ENCODE results near the gene MTHFD1.
"Not testable (repeated sequence)": the region's sequence is repeated elsewhere in the genome, so short reads cannot be mapped to it uniquely, and the experiment has no call there.

Gene MTHFD1

GRCh38 chr14:64387232-64387781 is 846 bp upstream of the MTHFD1 start:
- 4 to 6% methylated on average over 27 of the region's 28 CpGs for WGBS, 2 experiments (ENCODE audit: insufficient coverage in 2 of 2)
- peak overlapping the region; percentile 89 for H3K27ac ChIP-seq (ENCODE audit: low read depth, low read length, severe bottlenecking)

DNA sequence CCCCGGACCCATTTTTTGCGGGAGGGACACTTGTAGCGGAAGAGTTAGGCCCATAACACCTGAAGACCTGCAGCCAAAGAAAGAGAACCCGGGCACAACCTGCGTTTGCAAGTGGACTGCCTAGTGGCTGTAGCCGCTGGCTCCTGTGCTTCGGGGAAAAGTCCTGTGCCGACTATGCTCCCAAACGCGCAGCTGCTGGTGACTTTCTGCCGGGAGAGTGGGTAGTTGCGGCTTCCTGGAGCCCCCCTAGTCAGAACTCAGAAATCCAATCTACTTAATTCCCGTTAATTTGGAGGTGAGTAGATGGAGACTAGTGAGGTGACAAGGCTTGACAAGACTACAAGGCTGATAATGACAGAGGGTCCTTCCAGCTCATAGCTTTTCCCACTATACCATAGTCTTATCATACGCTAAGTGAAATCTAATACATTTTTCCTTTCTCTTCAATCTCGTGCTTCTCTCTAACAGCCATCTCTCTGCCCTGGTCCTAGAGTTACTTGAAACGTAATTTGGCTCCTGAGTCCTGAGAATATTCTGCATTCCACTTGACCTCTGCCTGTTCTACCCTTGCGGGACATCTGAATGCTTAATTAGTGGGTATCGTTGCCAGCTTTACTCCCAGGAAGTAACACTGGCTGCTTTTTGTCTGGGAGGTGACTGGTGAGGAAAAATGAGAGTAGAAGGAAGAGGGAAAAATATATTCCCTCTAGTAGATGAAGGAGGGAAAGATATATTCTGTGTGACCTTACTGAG is 556 bp downstream of the MTHFD1 start:
- peaks cover 7% of the 10 kb centered on the region for H3K4me1 ChIP-seq (ENCODE audit: control insufficient read depth, insufficient read depth, low read length, poor library complexity, severe bottlenecking)
- peak overlapping the region; percentile 79 for H3K4me3 ChIP-seq (ENCODE audit: extremely low read depth, insufficient read depth, low read length, poor library complexity, severe bottlenecking)
- peaks cover 23% of the 10 kb centered on the region for H3K36me3 ChIP-seq (ENCODE audit: control insufficient read depth, insufficient read depth, low read length)
- H3K27ac ChIP-seq (ENCODE audit: low read depth, low read length, severe bottlenecking): peak overlapping the region; percentile 12
- WGBS, 2 experiments (ENCODE audit: insufficient coverage in 2 of 2): 0 to 3% methylated on average over 9 to 11 of the region's 18 CpGs
- no peaks in the 10 kb centered on the region for H3K9me3 ChIP-seq (ENCODE audit: control insufficient read depth, low read length)

More at GRCh38 chr14:64387232-64387781, 846 bp upstream of the MTHFD1 start:
- Histone ChIP-seq H3K9me3 (ENCODE audit: control insufficient read depth, low read length) (no peaks in the 10 kb centered on the region), H3K4me3 (ENCODE audit: extremely low read depth, insufficient read depth, low read length, poor library complexity, severe bottlenecking) (peak overlapping the region; percentile 79), H3K4me1 (ENCODE audit: control insufficient read depth, insufficient read depth, low read length, poor library complexity, severe bottlenecking) (peaks cover 3% of the 10 kb centered on the region), H3K36me3 (ENCODE audit: control insufficient read depth, insufficient read depth, low read length) (peaks cover 18% of the 10 kb centered on the region)

DNA sequence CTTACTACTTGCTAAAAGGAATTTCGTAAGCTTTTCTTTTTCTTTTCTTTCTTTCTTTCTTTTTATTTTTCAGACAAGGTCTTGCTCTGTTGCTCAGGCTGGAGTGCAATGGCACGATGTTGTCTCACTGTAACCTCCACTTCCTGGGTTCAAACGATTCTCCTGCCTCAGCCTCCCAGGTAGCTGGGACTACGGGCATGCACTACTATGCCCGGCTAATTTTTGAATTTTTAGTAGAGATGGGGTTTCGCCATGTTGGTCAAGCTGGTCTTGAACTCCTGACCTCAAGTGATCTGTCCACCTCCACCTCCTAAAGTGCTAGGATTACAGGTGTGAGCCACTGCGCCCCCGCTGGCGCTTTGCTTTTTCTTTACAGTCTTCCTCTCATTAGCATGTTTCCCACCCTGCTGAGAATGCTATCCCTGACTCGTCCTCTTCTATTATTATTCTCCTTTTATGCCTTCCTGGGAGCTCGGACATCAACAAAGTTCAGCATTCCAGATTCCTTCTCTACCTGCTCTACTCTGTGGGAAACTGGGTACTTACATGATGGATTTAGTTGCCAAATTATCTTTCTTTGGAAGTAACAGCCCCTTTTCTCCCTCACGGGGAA is 3.1 kb downstream of the MTHFD1 start:
- Histone ChIP-seq H3K36me3 (ENCODE audit: control insufficient read depth, insufficient read depth, low read length) (peaks cover 28% of the 10 kb centered on the region), H3K27ac (ENCODE audit: low read depth, low read length, severe bottlenecking) (no peak overlapping the region)
- 58 to 59% methylated on average over 7 to 10 of the region's 12 CpGs for WGBS, 2 experiments (ENCODE audit: insufficient coverage in 2 of 2)

GRCh38 chr14:64391986-64392385 is 3.8 kb downstream of the MTHFD1 start:
- Histone ChIP-seq H3K4me1 (ENCODE audit: control insufficient read depth, insufficient read depth, low read length, poor library complexity, severe bottlenecking) (peaks cover 8% of the 10 kb centered on the region), H3K27ac (ENCODE audit: low read depth, low read length, severe bottlenecking) (no peak overlapping the region), H3K9me3 (ENCODE audit: control insufficient read depth, low read length) (no peaks in the 10 kb centered on the region), H3K4me3 (ENCODE audit: extremely low read depth, insufficient read depth, low read length, poor library complexity, severe bottlenecking) (no peak overlapping the region), H3K36me3 (ENCODE audit: control insufficient read depth, insufficient read depth, low read length) (peaks cover 28% of the 10 kb centered on the region)
- WGBS, 2 experiments (ENCODE audit: insufficient coverage in 2 of 2): 76% methylated on average over 2 of the region's 2 CpGs; no CpG with 5 or more reads in 1 of the 2 experiments

More for the DNA sequence above, 3.1 kb downstream of the MTHFD1 start:
- peaks cover 11% of the 10 kb centered on the region for H3K4me1 ChIP-seq (ENCODE audit: control insufficient read depth, insufficient read depth, low read length, poor library complexity, severe bottlenecking)
- no peaks in the 10 kb centered on the region for H3K9me3 ChIP-seq (ENCODE audit: control insufficient read depth, low read length)
- no peak overlapping the region for H3K4me3 ChIP-seq (ENCODE audit: extremely low read depth, insufficient read depth, low read length, poor library complexity, severe bottlenecking)

- 91 to 100% methylated on average over 2 of the region's 3 CpGs for WGBS, 2 experiments (ENCODE audit: insufficient coverage in 2 of 2)
- H3K4me3 ChIP-seq (ENCODE audit: extremely low read depth, insufficient read depth, low read length, poor library complexity, severe bottlenecking); H3K4me1 ChIP-seq (ENCODE audit: control insufficient read depth, insufficient read depth, low read length, poor library complexity, severe bottlenecking); H3K27ac ChIP-seq (ENCODE audit: low read depth, low read length, severe bottlenecking); H3K9me3 ChIP-seq (ENCODE audit: control insufficient read depth, low read length): not testable (repeated sequence)
- peaks cover 28% of the 10 kb centered on the region for H3K36me3 ChIP-seq (ENCODE audit: control insufficient read depth, insufficient read depth, low read length)
Measured at GRCh38 chr14:64393189-64393726, 5.1 kb downstream of the MTHFD1 start.

GRCh38 chr14:64394423-64394822 is 6.3 kb downstream of the MTHFD1 start:
- Histone ChIP-seq H3K27ac (ENCODE audit: low read depth, low read length, severe bottlenecking) (peak overlapping the region; percentile 49), H3K9me3 (ENCODE audit: control insufficient read depth, low read length) (no peaks in the 10 kb centered on the region), H3K36me3 (ENCODE audit: control insufficient read depth, insufficient read depth, low read length) (peaks cover 28% of the 10 kb centered on the region), H3K4me1 (ENCODE audit: control insufficient read depth, insufficient read depth, low read length, poor library complexity, severe bottlenecking) (peaks cover 8% of the 10 kb centered on the region), H3K4me3 (ENCODE audit: extremely low read depth, insufficient read depth, low read length, poor library complexity, severe bottlenecking) (no peak overlapping the region)
- 80% methylated on average over 2 of the region's 2 CpGs; no CpG with 5 or more reads in 1 of the 2 experiments for WGBS, 2 experiments (ENCODE audit: insufficient coverage in 2 of 2)

DNA sequence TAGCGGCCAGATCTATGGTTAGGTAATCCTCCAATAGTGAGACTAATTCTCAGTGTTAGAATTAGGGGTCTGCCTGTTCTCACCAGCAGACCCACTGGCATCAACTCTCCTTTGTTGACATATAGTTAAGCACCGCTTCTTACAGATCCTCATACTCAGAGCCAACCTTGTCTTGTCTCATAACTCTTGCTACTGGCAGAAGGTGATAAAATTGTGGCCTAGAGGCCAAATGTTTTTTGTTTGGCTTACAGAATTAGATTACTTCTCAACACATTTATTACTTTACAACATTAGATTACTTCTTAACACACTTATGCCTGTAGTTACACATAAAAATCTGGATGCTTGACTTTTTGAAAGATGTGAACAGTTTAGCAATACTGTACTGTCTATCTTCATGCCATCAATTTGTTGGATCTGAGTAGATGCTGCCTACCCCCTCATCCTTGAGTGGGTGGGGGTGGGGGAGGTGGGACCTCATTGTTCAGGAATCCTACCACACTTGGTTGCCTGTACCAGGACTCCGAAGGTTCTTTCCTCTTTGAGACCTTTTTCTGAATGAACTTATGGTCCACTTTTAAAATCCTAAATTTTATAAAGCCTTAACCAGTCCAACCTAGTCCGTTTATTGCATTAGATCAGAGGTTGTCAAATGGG is 7.0 kb downstream of the MTHFD1 start:
- Histone ChIP-seq H3K36me3 (ENCODE audit: control insufficient read depth, insufficient read depth, low read length) (peaks cover 28% of the 10 kb centered on the region), H3K9me3 (ENCODE audit: control insufficient read depth, low read length) (no peaks in the 10 kb centered on the region), H3K4me1 (ENCODE audit: control insufficient read depth, insufficient read depth, low read length, poor library complexity, severe bottlenecking) (peaks cover 8% of the 10 kb centered on the region), H3K27ac (ENCODE audit: low read depth, low read length, severe bottlenecking) (peak overlapping the region; percentile 49), H3K4me3 (ENCODE audit: extremely low read depth, insufficient read depth, low read length, poor library complexity, severe bottlenecking) (no peak overlapping the region)
- 93% methylated on average over 2 of the region's 4 CpGs; no CpG with 5 or more reads in 1 of the 2 experiments for WGBS, 2 experiments (ENCODE audit: insufficient coverage in 2 of 2)

DNA sequence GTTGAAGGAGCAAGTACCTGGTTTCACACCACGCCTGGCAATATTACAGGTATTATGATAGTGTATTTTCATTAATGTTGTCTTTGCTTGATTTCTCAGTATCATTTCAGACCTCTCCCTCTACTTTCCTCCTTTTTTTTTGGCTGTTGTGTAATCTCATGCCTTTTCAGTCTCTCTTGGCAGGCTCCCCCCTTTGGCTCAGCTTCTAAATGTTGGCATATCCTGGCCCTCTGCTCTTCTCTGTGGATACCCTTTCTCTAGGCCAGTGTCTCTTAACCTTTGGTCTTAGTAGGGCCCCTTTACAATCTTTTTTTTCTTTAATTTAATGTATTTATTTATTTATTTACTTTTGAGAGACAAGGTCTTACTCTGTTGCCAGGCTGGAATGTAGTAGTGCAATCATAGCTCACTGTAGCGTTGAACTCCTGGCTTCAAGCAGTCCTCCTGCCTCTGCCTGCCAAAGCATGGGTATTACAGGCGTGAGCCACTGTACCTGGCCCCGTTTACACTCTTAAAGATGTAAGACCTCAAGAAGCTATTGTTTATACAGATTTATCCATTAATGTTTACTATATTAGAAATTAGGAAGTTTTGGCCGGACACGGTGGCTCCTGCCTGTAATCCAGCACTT is 12.8 kb downstream of the MTHFD1 start:
- Histone ChIP-seq H3K27ac (ENCODE audit: low read depth, low read length, severe bottlenecking) (no peak overlapping the region), H3K36me3 (ENCODE audit: control insufficient read depth, insufficient read depth, low read length) (peaks cover 34% of the 10 kb centered on the region), H3K4me1 (ENCODE audit: control insufficient read depth, insufficient read depth, low read length, poor library complexity, severe bottlenecking) (no peaks in the 10 kb centered on the region), H3K9me3 (ENCODE audit: control insufficient read depth, low read length) (no peaks in the 10 kb centered on the region), H3K4me3 (ENCODE audit: extremely low read depth, insufficient read depth, low read length, poor library complexity, severe bottlenecking) (no peak overlapping the region)
- WGBS, 2 experiments (ENCODE audit: insufficient coverage in 2 of 2): 93 to 100% methylated on average over 2 to 3 of the region's 6 CpGs

GRCh38 chr14:64401949-64402348 is 13.8 kb downstream of the MTHFD1 start:
- Histone ChIP-seq H3K9me3 (ENCODE audit: control insufficient read depth, low read length) (no peaks in the 10 kb centered on the region), H3K4me3 (ENCODE audit: extremely low read depth, insufficient read depth, low read length, poor library complexity, severe bottlenecking) (no peak overlapping the region), H3K27ac (ENCODE audit: low read depth, low read length, severe bottlenecking) (no peak overlapping the region), H3K36me3 (ENCODE audit: control insufficient read depth, insufficient read depth, low read length) (peaks cover 41% of the 10 kb centered on the region), H3K4me1 (ENCODE audit: control insufficient read depth, insufficient read depth, low read length, poor library complexity, severe bottlenecking) (no peaks in the 10 kb centered on the region)
- WGBS, 2 experiments (ENCODE audit: insufficient coverage in 2 of 2): no CpG with 5 or more reads among the region's 1 CpG

GRCh38 chr14:64405295-64405694 is 17.1 kb downstream of the MTHFD1 start:
- no peak overlapping the region for H3K27ac ChIP-seq (ENCODE audit: low read depth, low read length, severe bottlenecking)
- 92 to 100% methylated on average over 2 of the region's 4 CpGs for WGBS, 2 experiments (ENCODE audit: insufficient coverage in 2 of 2)
- H3K9me3 ChIP-seq (ENCODE audit: control insufficient read depth, low read length): no peaks in the 10 kb centered on the region
- H3K4me1 ChIP-seq (ENCODE audit: control insufficient read depth, insufficient read depth, low read length, poor library complexity, severe bottlenecking): peaks cover 3% of the 10 kb centered on the region
- H3K4me3 ChIP-seq (ENCODE audit: extremely low read depth, insufficient read depth, low read length, poor library complexity, severe bottlenecking): no peak overlapping the region
- peaks cover 45% of the 10 kb centered on the region for H3K36me3 ChIP-seq (ENCODE audit: control insufficient read depth, insufficient read depth, low read length)
